ENCODE measurements around the gene ADGRG1.

ADGRG1 gene

DNA sequence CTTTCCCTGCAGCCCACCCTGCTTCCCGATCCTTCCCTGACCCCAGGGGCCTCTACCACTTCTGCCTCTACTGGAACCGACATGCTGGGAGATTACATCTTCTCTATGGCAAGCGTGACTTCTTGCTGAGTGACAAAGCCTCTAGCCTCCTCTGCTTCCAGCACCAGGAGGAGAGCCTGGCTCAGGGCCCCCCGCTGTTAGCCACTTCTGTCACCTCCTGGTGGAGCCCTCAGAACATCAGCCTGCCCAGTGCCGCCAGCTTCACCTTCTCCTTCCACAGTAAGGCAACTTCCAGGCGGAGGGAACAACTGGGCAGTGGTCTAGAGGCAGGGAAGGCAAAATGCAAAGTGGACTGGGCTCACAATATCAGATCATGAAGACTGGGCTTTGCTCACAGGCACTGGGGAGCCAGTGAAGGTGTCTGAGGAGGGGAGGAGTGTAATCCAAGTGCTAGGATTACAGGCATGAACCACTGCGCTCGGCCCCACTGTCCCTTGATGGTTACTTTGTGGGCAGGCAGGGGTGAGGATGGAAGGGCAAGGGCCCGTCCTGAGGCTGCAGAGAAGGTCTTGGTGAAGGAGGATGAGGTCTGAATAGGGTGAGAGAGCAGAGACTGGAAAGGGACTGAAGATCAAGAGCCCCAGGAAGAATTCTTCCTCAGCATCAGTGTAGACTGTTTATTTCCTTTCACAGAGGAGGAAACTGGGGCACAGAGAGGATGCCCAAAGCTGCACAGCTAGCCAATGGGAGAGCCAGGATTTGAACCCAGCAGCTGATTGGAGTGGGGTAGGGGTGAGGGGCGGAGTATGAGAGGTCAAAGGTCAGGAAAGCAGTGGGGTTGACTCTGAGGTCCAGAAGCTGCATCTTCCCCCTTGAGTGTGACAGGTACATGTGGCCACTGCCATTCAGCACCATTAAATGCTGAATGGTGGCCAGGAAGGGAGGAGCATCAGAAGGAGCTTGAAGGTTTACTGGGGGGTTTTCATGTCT, 23.2 kb downstream of the ADGRG1 start:
- no peak for DNase-seq

- no peak for DNase-seq
These were observed 24.5 kb downstream of the ADGRG1 start for GRCh38 chr16:57652695-57653471.

- DNase-seq: no peak
These were observed 25.5 kb downstream of the ADGRG1 start for GRCh38 chr16:57653936-57654335.

- DNase-seq: no peak
These were observed 28.0 kb downstream of the ADGRG1 start for GRCh38 chr16:57656342-57656955.

DNA sequence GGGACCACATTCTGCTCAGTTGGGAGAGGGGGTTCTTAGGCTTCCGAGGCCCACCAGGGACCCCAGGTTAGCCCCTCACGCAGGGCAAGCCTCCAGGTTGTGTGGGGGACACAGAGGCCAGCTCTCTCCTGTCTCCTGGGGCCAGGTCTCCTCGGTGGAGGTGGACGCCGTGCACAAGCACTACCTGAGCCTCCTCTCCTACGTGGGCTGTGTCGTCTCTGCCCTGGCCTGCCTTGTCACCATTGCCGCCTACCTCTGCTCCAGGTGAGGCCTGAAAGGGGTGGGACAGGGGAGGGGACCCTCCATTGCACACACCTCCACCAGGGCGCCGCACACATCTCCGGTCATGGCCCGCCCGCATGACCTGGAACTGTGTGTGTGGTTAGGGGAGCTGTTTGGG, 28.8 kb downstream of the ADGRG1 start:
- no peak for DNase-seq

DNA sequence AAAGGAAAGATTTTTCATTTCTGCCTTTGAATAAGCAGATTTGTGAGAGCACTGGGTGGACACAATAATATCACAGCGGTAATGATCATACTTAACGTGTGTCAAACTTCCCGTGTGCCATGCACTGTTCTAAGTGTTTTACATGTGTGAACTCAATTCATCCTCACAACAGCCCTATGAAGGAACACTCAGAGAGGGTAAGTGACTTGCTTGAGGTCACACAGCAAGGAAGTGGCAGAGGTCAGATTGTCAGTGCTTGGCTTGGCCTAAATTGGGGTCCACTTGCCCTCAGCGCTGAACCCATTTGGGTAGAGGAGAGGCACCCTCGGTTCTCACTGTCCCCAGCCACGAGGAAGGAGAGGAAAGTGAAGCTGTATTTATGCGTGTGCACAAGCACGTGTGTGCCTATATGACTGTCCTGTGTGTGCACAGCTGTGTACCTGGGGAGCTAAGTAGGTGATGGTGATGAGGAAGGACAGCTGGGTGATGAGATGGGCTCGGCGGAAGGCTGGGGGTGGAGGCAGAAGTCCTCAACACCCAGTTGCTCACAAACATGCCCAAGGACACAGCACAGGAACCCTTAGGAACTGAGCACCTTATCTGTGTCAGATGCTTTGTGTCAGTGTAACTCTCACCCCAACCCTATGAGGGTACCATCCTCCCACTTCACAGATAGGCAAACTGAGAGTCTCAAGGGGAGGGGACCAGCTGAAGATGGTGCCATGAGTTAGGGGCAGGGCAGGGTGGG, 29.9 kb downstream of the ADGRG1 start:
- DNase-seq: no peak

DNA sequence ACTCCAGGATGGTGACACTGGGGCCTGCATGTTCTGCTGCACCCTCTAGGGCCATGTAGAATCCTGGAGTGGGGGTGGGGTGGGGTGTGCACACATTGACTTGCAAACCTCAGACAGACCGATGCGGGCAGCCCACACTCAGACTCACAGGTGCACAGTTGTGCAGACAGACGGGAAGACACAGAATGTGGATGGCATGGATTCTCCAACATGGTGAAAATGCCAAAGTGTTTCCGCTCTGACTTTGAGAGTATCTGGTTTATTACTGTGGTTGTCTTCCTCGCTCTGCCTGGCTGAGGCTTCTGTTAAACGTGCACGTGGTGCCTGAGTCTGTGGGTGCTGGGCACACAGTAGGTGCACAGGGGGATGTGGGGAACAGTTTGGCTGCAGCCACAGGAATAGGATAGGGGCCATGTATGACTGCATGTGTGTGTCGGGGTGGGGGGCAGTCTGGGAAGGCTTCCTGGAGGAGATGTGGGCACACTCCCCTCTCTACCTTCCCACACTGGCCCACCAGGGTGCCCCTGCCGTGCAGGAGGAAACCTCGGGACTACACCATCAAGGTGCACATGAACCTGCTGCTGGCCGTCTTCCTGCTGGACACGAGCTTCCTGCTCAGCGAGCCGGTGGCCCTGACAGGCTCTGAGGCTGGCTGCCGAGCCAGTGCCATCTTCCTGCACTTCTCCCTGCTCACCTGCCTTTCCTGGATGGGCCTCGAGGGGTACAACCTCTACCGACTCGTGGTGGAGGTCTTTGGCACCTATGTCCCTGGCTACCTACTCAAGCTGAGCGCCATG, 30.6 kb downstream of the ADGRG1 start:
- DNase-seq: no peak

GRCh38 chr16:57660715-57661463, 32.5 kb downstream of the ADGRG1 start:
- no peak for DNase-seq

GRCh38 chr16:57661510-57661909, 33.1 kb downstream of the ADGRG1 start:
- DNase-seq: no peak

GRCh38 chr16:57661936-57662906, 33.8 kb downstream of the ADGRG1 start:
- no peak for DNase-seq

GRCh38 chr16:57663436-57663835, 35.0 kb downstream of the ADGRG1 start:
- DNase-seq: no peak

DNA sequence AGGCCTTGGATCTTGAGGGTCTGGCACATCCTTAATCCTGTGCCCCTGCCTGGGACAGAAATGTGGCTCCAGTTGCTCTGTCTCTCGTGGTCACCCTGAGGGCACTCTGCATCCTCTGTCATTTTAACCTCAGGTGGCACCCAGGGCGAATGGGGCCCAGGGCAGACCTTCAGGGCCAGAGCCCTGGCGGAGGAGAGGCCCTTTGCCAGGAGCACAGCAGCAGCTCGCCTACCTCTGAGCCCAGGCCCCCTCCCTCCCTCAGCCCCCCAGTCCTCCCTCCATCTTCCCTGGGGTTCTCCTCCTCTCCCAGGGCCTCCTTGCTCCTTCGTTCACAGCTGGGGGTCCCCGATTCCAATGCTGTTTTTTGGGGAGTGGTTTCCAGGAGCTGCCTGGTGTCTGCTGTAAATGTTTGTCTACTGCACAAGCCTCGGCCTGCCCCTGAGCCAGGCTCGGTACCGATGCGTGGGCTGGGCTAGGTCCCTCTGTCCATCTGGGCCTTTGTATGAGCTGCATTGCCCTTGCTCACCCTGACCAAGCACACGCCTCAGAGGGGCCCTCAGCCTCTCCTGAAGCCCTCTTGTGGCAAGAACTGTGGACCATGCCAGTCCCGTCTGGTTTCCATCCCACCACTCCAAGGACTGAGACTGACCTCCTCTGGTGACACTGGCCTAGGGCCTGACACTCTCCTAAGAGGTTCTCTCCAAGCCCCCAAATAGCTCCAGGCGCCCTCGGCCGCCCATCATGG, 35.7 kb downstream of the ADGRG1 start:
- no peak for DNase-seq

GRCh38 chr16:57664662-57665025, 36.2 kb downstream of the ADGRG1 start:
- no peak for DNase-seq

DNA sequence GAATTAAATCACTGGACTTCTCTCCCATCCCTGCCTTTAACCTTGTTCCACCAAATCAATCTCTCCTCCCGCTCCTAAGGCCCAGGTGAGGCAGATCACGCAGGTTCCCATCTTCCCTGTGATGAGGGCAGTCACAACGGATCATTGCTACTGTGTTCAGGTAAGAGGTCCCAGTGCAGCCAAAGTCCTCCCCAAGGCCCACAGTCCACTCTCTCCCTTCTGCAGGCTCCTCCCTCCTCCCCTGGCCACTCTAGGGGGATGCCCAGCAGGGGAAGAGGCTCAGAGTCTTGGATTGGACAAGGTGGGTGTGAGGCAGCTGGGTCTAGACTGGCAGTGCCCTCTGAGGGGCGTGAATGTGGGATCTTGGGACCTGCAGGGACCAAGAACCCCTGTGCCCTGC, 37.1 kb downstream of the ADGRG1 start:
- DNase-seq: no peak

GRCh38 chr16:57666353-57667047, 38.1 kb downstream of the ADGRG1 start:
- no peak for DNase-seq

GRCh38 chr16:57667048-57667525, 38.7 kb downstream of the ADGRG1 start:
- DNase-seq: no peak

DNA sequence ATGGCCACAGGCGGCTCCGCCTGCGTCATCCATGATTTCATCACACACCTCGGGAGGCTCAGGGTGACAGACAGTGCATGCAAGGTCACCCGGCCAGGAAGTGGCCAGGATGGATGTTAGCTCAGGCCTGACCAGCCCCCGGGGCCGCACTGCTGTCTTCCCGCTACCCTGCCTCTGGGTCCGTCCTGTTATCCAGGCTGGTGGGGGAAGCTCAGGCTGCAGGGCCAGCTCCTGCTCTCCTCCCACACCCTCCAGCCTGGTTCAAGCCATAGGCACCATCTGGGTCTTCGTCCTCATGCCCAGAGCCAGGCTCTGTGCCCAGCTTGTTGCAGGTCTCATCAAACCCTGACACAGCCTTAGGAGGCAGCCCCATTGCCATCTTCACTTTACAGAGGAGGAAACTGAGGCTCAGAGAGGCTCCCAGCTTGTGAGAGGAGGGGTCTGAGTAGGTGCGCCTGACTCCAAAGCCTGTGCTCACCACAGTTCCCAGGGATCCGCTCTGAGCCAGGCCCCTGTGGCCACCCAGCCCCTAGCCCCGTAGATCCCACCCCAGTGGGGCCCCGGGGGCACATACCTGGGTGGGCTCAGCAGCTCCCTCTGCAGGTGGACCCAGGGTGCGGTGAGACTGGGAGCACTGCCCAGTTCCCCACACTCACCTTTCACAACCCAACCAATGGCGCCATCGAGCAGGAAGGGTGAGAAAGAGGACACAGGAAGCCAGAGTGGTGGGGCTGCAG, 39.3 kb downstream of the ADGRG1 start:
- no peak for DNase-seq

DNA sequence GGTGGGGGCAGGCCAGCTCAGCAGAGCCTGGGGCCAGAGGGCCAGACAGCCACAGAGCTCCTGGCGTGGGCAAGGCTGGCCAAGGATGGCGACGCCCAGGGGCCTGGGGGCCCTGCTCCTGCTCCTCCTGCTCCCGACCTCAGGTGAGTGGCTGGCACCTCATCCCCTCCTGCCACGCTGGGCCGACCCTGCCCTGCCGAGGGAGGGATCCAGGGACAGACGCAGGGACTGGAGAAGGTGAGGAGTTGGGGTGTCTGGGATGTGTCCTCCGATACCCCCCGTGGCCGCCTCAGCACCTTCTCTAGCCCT, 39.8 kb downstream of the ADGRG1 start, which contains the start of gene ADGRG3:
Gene ADGRG3 (plus strand): TSS at position 44 of the 309 bp plus-strand sequence. CDS start 42 bp downstream, at position 86.
- DNase-seq: no peak

Data from NCI-H82 (cell line).